IPS-18c (cell line): ENCODE data around the gene XPNPEP2.
A peak's percentile ranks its signal among the peaks of the same experiment; 100 is the strongest.

ENCODE experiments used
- H3K4me3 ChIP-seq: 2 replicates; pipeline ENCODE4 v1.7.0; 2013; ENCODE audit warnings: low read depth, mild to moderate bottlenecking, low read length, moderate library complexity; ENCODE audit not compliant: insufficient read depth
- H3K9me3 ChIP-seq: one replicate; pipeline ENCODE4 v1.6.1; 2013; ENCODE audit warnings: mild to moderate bottlenecking, low read length, moderate library complexity; ENCODE audit not compliant: control insufficient read depth, insufficient read depth

The XPNPEP2 gene

DNA sequence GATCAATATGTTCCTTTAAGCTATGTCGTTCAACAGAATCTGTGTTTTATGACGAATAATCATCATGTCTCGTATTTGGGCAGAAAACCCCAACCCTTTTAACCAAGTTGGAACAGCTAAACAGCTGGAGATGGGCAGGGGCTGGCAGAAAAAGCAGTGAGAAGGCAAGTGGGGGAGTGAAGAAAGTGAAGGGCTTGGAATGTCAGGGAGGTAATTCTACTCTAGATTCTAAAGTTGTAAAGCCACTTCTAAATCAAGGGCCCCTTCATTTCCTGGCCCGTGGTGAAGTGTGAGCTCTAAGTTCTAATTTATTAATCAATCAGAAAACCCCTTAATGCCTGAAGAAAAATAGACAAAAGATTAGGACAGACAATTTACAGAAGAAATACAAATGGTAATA lies 61.4 kb downstream of the XPNPEP2 start:
- no peak overlapping the region for H3K4me3 ChIP-seq
- H3K9me3 ChIP-seq = peaks cover 7% of the 10 kb centered on the region

GRCh38 chrX:129802863-129803262 lies 64.1 kb downstream of the XPNPEP2 start:
- Histone ChIP-seq H3K4me3 (no peak overlapping the region), H3K9me3 (peaks cover 6% of the 10 kb centered on the region)

GRCh38 chrX:129804806-129805205 lies 66.0 kb downstream of the XPNPEP2 start:
- Histone ChIP-seq H3K4me3 (no peak overlapping the region), H3K9me3 (peaks cover 3% of the 10 kb centered on the region)

GRCh38 chrX:129808158-129808828 lies 69.5 kb downstream of the XPNPEP2 start:
- peaks cover 3% of the 10 kb centered on the region for H3K9me3 ChIP-seq
- H3K4me3 ChIP-seq = no peak overlapping the region

DNA sequence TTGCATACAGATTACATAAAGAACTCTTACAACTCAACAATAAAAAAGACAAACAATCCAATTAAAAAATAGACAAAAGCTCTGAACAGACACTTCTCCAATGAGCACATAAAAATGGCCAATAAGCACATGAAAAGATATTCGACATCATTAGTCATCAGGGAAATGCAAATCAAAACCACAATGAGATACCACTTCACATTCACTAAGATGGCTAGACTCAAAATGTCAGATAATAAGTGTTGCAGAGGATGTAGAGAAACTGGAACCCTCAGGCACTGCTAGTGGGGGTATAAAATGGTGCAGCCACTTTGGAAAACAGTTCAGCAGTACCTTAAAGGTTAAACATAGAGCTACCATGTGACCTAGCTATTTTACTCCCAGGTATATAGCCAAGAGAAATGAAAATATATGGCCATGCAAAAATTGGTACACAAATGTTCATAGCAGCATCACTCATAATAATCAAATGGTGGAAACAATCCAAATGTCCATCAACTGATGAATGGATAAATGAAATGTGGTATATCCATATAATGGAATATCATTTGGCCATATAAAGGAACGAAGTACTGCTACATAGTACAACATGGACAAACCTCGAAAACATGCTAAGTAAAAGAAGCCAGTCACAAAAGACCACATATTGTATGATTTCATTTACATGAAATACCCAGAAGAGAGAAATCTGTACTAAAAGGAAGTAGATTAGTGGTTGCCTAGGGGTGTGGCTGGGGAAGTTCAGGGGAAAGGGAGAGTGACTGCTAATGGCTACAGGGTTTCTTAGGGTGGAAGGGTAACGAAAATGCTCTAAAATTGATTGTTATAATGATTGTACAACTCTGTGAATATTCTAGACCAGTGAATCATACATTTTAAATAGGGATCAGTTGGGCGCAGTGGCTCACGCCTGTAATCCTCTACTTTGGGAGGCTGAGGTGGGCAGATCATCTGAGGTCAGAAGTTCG lies 70.3 kb downstream of the XPNPEP2 start:
- peaks cover 3% of the 10 kb centered on the region for H3K9me3 ChIP-seq
- H3K4me3 ChIP-seq = no peak overlapping the region

- Histone ChIP-seq H3K4me3 (no peak overlapping the region), H3K9me3 (no peaks in the 10 kb centered on the region)
Measured at GRCh38 chrX:129813662-129814368, 75.0 kb downstream of the XPNPEP2 start.

GRCh38 chrX:129818123-129818522 lies 79.3 kb downstream of the XPNPEP2 start:
- peak overlapping the region; percentile 12; the same call in 1 of the 2 replicates for H3K4me3 ChIP-seq
- no peaks in the 10 kb centered on the region for H3K9me3 ChIP-seq
